MV-4-11 (cell line): Measurements from ENCODE around the gene SYNE1.
"Not testable (repeated sequence)": the region's sequence is repeated elsewhere in the genome, so short reads cannot be mapped to it uniquely, and the experiment has no call there.

Experiments
- DNase-seq: peaks from one replicate; lab custom pipeline; 2025; lab: John Stamatoyannopoulos, UW

The SYNE1 gene

GRCh38 chr6:152423216-152424103, 213.7 kb downstream of the SYNE1 start:
- no peak for DNase-seq

DNA sequence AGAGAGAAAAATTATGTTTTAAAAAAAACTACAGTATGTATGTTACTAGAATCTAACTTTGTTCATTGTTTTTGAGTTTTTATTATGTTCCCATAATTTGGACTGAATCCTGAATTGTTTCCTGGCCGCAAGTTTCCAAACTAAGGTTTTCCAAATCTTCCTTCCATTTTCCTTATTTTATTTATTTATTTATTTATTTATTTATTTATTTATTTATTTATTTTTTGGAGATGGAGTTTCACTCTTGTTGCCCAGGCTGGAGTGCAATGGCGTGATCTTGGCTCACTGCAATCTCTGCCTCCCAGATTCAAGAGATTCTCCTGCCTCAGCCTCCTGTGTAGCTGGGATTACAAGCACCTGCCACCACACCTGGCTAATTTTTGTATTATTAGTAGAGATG, 215.7 kb downstream of the SYNE1 start:
- not testable (repeated sequence) for DNase-seq

- no peak for DNase-seq
Observed at GRCh38 chr6:152420696-152421095, 216.5 kb downstream of the SYNE1 start.

DNA sequence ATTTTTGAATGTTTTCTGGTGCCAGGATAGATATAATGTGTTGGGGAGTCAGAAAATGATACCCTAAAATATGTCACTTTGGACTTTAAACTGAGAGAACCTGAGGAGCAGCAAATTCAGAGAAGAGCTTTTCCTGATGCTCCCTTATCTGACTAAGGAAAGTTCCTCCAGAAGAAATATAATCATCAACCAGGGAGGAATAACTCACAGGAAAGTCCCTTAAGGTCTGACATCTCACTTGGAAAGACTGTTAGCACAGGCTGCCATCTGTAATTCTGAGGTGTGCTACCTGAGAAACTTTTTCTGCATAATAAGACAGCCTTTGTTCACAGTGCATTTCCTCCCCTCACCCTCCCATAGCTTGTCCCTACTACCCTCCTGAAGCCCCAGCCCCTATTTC, 218.6 kb downstream of the SYNE1 start:
- no peak for DNase-seq

- DNase-seq: no peak
Observed at GRCh38 chr6:152416652-152417051, 220.5 kb downstream of the SYNE1 start.

DNA sequence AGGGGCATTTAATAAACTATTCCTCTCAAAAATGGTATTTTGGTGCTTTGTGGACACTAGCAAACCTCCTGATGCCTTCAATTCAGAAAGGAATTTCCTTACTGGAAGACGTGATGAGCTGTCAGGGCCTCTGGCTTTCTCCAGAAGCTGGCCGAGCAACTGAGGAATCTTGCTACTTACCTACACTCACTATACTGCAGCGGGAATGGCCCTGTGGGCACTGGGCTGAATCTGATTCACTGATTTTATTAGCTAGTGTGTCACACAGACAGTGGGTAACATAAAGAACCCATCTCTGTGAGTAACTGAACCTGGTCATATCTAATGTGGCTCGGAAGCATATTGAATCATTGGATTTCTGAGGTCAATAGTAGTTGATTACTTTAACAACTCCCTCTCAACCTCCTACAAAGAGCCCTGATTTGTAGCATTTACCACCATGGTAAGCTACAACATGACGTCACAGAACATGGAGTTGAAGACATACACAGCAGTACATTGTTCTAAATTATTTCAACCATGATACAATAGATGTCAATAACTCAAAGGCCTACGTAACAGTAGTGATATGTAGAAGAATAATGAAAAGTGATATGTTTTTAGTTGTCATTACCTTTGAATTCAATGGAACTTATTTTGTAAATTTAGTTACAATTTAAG, 232.1 kb downstream of the SYNE1 start:
- DNase-seq: no peak

GRCh38 chr6:152404086-152404857, 232.9 kb downstream of the SYNE1 start:
- no peak for DNase-seq

GRCh38 chr6:152402791-152403190, 234.4 kb downstream of the SYNE1 start:
- DNase-seq: no peak

- DNase-seq: no peak
Observed at GRCh38 chr6:152401978-152402377, 235.2 kb downstream of the SYNE1 start.

DNA sequence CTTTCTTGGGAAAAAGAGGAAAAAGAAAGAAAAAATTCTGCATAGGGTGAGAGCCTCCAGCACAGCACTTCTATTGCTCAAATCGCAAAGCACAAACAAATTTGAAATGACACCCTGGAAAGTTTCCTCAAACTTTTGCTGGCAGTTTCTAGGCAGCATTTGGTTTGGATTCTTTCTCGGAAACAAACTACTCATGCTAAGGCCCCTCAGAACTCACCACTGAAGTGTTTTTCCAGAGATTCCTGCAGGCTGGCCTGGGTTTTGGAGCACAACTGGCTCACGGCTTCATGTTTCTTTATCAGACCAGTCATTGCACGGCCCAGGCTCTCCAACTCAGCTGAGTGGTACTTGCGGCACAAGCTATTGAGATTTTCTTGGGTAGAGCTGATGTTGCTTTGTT, 237.8 kb downstream of the SYNE1 start:
- DNase-seq: no peak

DNA sequence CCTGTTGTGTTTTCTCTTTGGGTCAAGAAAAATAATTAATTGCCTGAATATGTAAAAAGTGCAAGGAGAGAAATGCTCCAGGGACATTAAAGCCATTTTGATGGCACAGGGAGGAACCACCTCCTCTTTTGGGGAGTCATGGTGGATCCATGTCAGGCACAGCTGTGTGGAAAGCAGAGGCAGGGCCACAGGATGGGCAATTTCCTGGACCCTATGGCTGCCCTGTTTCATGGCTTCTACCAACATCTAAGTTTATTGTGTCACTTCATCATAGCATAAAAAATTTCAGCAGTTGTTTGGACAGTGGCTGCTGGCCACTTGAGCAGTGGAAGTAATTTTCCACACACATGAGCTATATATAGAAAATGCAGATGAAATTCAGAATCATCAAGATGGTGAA, 238.2 kb downstream of the SYNE1 start:
- no peak for DNase-seq

DNA sequence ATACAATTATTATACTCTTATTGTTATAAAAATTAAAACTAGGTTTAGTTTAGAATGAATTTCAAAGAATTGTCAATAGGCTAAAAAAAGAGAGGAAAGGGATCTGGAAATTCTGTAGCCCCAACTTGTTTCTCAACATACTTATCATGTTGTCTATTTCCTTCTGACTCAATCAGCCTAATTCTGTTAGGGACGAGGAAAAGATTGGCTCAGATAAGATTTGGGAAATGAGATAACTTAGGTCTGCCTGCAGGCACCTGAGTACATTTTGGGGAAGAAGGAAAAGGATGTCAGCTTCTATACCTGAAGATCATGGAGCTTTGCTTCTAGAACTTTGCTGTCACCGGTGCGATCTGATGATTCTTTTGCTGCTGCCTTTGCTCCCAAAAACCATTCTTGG, 238.8 kb downstream of the SYNE1 start:
- DNase-seq: no peak

- DNase-seq: no peak
Observed at GRCh38 chr6:152394303-152394702, 242.9 kb downstream of the SYNE1 start.

DNA sequence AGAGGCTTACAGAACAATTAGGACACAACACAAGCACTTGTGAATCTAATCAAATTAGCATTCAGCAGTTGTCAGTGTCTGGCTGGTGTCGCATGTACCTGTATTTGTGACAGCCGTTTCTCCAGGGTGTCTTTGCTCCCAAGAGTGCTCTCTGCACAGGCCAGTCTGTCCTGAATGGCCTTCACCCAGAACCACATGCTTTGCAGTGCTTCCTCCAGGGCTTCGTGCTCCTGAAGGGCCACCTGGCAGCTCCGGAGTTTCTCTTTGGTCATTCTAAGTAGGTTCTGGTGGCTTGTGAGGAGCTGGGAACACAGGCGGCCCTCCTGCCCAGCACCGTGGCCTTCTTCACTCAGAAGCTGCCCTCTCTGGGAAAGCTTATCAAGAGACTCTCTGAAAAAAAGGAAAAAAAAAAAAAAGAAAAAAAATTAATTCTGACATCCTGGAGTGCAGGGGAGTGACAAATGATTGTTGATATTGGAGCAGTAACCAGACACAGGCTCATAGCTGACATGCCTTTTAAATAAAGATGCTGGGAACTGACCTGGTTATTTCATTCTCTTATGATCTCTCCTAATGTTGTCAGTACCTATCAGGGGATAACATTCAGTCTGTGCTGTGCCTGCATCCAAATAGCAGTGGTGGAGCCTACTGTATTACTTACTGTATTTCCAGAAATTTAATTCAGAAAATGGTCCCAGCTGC, 245.8 kb downstream of the SYNE1 start:
- DNase-seq: no peak

- no peak for DNase-seq
Observed at GRCh38 chr6:152387091-152387490, 250.1 kb downstream of the SYNE1 start.

- DNase-seq: no peak
Observed at GRCh38 chr6:152386131-152386530, 251.0 kb downstream of the SYNE1 start.

GRCh38 chr6:152380993-152381898, 255.9 kb downstream of the SYNE1 start:
- no peak for DNase-seq

DNA sequence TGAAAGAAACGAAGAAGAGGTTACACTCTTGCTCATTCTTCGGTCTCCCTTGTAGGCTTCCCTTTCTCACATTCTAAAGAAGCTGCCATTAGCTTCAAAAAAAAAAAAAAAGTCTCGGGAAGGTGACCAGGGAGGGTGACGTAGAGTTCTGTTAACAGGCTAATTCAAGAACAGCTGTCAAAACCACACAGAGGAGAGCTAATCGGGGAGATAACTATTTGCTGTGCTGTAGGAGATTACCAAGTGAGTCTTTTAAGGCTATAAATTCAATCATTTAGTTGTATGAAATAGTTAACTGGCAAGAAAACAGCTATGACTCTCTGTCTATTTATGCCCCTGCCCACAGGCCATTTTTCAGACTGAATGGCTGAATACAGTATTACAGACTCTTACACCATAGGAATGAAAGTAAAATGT, 256.8 kb downstream of the SYNE1 start:
- no peak for DNase-seq

GRCh38 chr6:152379423-152379822, 257.7 kb downstream of the SYNE1 start:
- DNase-seq: no peak

- no peak for DNase-seq
Observed at GRCh38 chr6:152378169-152378568, 259.0 kb downstream of the SYNE1 start.

DNA sequence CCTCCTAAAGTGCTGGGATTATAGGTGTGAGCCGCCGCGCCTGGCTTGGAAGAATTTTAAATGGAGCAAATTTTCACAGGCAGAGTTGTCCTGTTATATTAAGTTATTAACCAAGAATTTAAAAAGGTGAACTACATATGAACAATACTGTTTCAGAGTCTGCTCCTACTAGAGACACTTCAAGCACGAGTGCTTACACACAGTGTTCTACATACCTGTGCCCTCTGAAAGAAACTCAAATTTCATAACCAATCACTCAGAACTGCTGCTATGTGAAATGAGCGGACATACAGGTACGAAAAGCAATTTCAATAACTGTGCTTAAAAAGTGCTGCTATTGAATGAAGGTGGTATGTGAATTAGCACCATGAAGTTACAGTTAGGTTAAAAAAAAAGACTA, 262.0 kb downstream of the SYNE1 start:
- no peak for DNase-seq
